ENCODE data around the gene LPCAT2. TPM values are rescaled to one million over a fixed set of nuclear protein-coding genes. Genes with fewer than 3 reads are reported as not detected.
"Not testable (repeated sequence)": the region's sequence is repeated elsewhere in the genome, so short reads cannot be mapped to it uniquely, and the experiment has no call there.

The LPCAT2 gene
- total RNA-seq, 1 experiment from 2014 or later = not detected

- H3K9me3 ChIP-seq = no peaks in the 10 kb centered on the region
- H3K4me3 ChIP-seq = no peak overlapping the region
- DNase-seq = no peak
- peaks cover 32% of the 10 kb centered on the region for H3K27me3 ChIP-seq
- no peaks in the 10 kb centered on the region for H3K36me3 ChIP-seq
Observed at GRCh38 chr16:55588799-55589198, 79.9 kb downstream of the LPCAT2 start.

- H3K27me3 ChIP-seq = peaks cover 46% of the 10 kb centered on the region
- no peaks in the 10 kb centered on the region for H3K36me3 ChIP-seq
- no peaks in the 10 kb centered on the region for H3K9me3 ChIP-seq
- no peak for DNase-seq
- H3K4me3 ChIP-seq = no peak overlapping the region
Observed at GRCh38 chr16:55592306-55592705, 83.4 kb downstream of the LPCAT2 start.

GRCh38 chr16:55597928-55598327 is 89.1 kb downstream of the LPCAT2 start:
- Histone ChIP-seq H3K36me3 (no peaks in the 10 kb centered on the region), H3K27me3 (peaks cover 38% of the 10 kb centered on the region), H3K4me3 (no peak overlapping the region), H3K9me3 (no peaks in the 10 kb centered on the region)
- no peak for DNase-seq

GRCh38 chr16:55605754-55606336 is 97.0 kb downstream of the LPCAT2 start:
- no peak overlapping the region for H3K4me3 ChIP-seq
- no peaks in the 10 kb centered on the region for H3K36me3 ChIP-seq
- peaks cover 10% of the 10 kb centered on the region; the same call in 1 of the 2 replicates for H3K27me3 ChIP-seq
- peak; percentile 35 for DNase-seq
- peaks cover 2% of the 10 kb centered on the region; the same call in 1 of the 2 replicates for H3K9me3 ChIP-seq

- H3K27me3 ChIP-seq = peaks cover 9% of the 10 kb centered on the region; the same call in 1 of the 2 replicates
- no peak overlapping the region for H3K4me3 ChIP-seq
- no peaks in the 10 kb centered on the region for H3K36me3 ChIP-seq
- H3K9me3 ChIP-seq = no peaks in the 10 kb centered on the region; the same call in 1 of the 2 replicates
- DNase-seq = no peak
Observed at GRCh38 chr16:55613613-55614335, 104.9 kb downstream of the LPCAT2 start.

GRCh38 chr16:55615071-55615470 is 106.2 kb downstream of the LPCAT2 start:
- Histone ChIP-seq H3K36me3 (no peaks in the 10 kb centered on the region), H3K9me3 (peaks cover 1% of the 10 kb centered on the region), H3K4me3 (no peak overlapping the region), H3K27me3 (peaks cover 9% of the 10 kb centered on the region; the same call in 1 of the 2 replicates)
- no peak for DNase-seq

GRCh38 chr16:55615670-55616069 is 106.8 kb downstream of the LPCAT2 start:
- DNase-seq, H3K36me3 ChIP-seq, H3K27me3 ChIP-seq, H3K9me3 ChIP-seq, H3K4me3 ChIP-seq: not testable (repeated sequence)

GRCh38 chr16:55621771-55622170 is 112.9 kb downstream of the LPCAT2 start:
- H3K9me3 ChIP-seq = peaks cover 2% of the 10 kb centered on the region; the same call in 1 of the 2 replicates
- no peak overlapping the region for H3K4me3 ChIP-seq
- no peaks in the 10 kb centered on the region for H3K36me3 ChIP-seq
- no peak for DNase-seq
- H3K27me3 ChIP-seq = peaks cover 2% of the 10 kb centered on the region; the same call in 1 of the 2 replicates

- no peaks in the 10 kb centered on the region for H3K36me3 ChIP-seq
- DNase-seq = no peak
- peaks cover 2% of the 10 kb centered on the region; the same call in 1 of the 2 replicates for H3K27me3 ChIP-seq
- peaks cover 2% of the 10 kb centered on the region; the same call in 1 of the 2 replicates for H3K9me3 ChIP-seq
- H3K4me3 ChIP-seq = no peak overlapping the region
Observed at GRCh38 chr16:55622272-55622671, 113.4 kb downstream of the LPCAT2 start.

- no peaks in the 10 kb centered on the region for H3K36me3 ChIP-seq
- DNase-seq = peak; percentile 31
- peaks cover 2% of the 10 kb centered on the region; the same call in 1 of the 2 replicates for H3K27me3 ChIP-seq
- H3K9me3 ChIP-seq = peaks cover 2% of the 10 kb centered on the region; the same call in 1 of the 2 replicates
- H3K4me3 ChIP-seq = no peak overlapping the region
Observed at GRCh38 chr16:55622930-55623561, 114.2 kb downstream of the LPCAT2 start.

GRCh38 chr16:55623640-55624039 is 114.8 kb downstream of the LPCAT2 start:
- Histone ChIP-seq H3K27me3 (no peaks in the 10 kb centered on the region; the same call in 1 of the 2 replicates), H3K4me3 (no peak overlapping the region), H3K9me3 (peaks cover 2% of the 10 kb centered on the region; the same call in 1 of the 2 replicates), H3K36me3 (no peaks in the 10 kb centered on the region)
- DNase-seq = no peak

GRCh38 chr16:55624696-55625095 is 115.8 kb downstream of the LPCAT2 start:
- Histone ChIP-seq H3K4me3 (no peak overlapping the region), H3K27me3 (no peaks in the 10 kb centered on the region; the same call in 1 of the 2 replicates), H3K36me3 (no peaks in the 10 kb centered on the region), H3K9me3 (peaks cover 2% of the 10 kb centered on the region; the same call in 1 of the 2 replicates)
- no peak for DNase-seq

- Histone ChIP-seq H3K4me3 (no peak overlapping the region), H3K9me3 (no peaks in the 10 kb centered on the region), H3K27me3 (no peaks in the 10 kb centered on the region; the same call in 1 of the 2 replicates), H3K36me3 (no peaks in the 10 kb centered on the region)
- DNase-seq = no peak
Observed at GRCh38 chr16:55625843-55626242, 117.0 kb downstream of the LPCAT2 start.

GRCh38 chr16:55628306-55628968 is 119.6 kb downstream of the LPCAT2 start:
- H3K36me3 ChIP-seq = no peaks in the 10 kb centered on the region

GRCh38 chr16:55630774-55631173 is 121.9 kb downstream of the LPCAT2 start:
- no peak overlapping the region for H3K4me3 ChIP-seq
- peaks cover 12% of the 10 kb centered on the region; the same call in 1 of the 2 replicates for H3K27me3 ChIP-seq
- peaks cover 11% of the 10 kb centered on the region for H3K9me3 ChIP-seq
- H3K36me3 ChIP-seq = no peaks in the 10 kb centered on the region
- DNase-seq = no peak

More at GRCh38 chr16:55628306-55628968, 119.6 kb downstream of the LPCAT2 start:
- no peak overlapping the region for H3K4me3 ChIP-seq
- H3K27me3 ChIP-seq = peaks cover 6% of the 10 kb centered on the region; the same call in 1 of the 2 replicates
- DNase-seq = no peak
- H3K9me3 ChIP-seq = peaks cover 11% of the 10 kb centered on the region

GRCh38 chr16:55632259-55632658 is 123.4 kb downstream of the LPCAT2 start:
- no peak for DNase-seq
- Histone ChIP-seq H3K9me3 (peaks cover 11% of the 10 kb centered on the region), H3K4me3 (no peak overlapping the region), H3K27me3 (peaks cover 12% of the 10 kb centered on the region; the same call in 1 of the 2 replicates), H3K36me3 (no peaks in the 10 kb centered on the region)

All from MG63 (cell line).